ENCODE data around the gene NOTO. TPM values are rescaled to one million over a fixed set of nuclear protein-coding genes. Genes with fewer than 3 reads are reported as not detected.

The NOTO gene
- total RNA-seq, 2 donors from 2014 or later, result not detected

- ATAC-seq, result peak; percentile 84
- peak; percentile 83 to 91 (median 85) for DNase-seq
- Mint-ChIP-seq H3K4me3 (peak within 1 kb of the TSS; percentile 97), H3K36me3 (ENCODE audit: low read depth) (peaks cover 5% of the 10 kb centered on the region), H3K4me1 (peaks cover 37% of the 10 kb centered on the region), H3K27me3 (no peaks in the 10 kb centered on the region), H3K27ac (peak within 1 kb of the TSS; percentile 95)
- H3K9me3 ChIP-seq (ENCODE audit: control insufficient read depth, low read length, poor library complexity, severe bottlenecking), result no peaks in the 10 kb centered on the region
Observed at GRCh38 chr2:73233154-73233931, 31.0 kb downstream of the NOTO start, which contains the start of gene PRADC1. PRADC1 (minus strand) TSS chr2:73233239; CDS start chr2:73233160, 79 bp downstream.

GRCh38 chr2:73233932-73234832, 31.8 kb downstream of the NOTO start, which contains the start of gene CCT7:
CCT7 (plus strand) TSS chr2:73234308; CDS start chr2:73234379, 71 bp downstream.
- Mint-ChIP-seq H3K4me3 (peak within 1 kb of the TSS; percentile 97), H3K27me3 (no peaks in the 10 kb centered on the region), H3K36me3 (ENCODE audit: low read depth) (peaks cover 5% of the 10 kb centered on the region), H3K4me1 (peaks cover 37% of the 10 kb centered on the region), H3K27ac (peak within 1 kb of the TSS; percentile 95)
- no peaks in the 10 kb centered on the region for H3K9me3 ChIP-seq (ENCODE audit: control insufficient read depth, low read length, poor library complexity, severe bottlenecking)
- peak; percentile 71 to 77 (median 77) for DNase-seq
- ATAC-seq, result peak; percentile 76

GRCh38 chr2:73235315-73236028, 33.1 kb downstream of the NOTO start:
- DNase-seq, result no peak
- H3K9me3 ChIP-seq (ENCODE audit: control insufficient read depth, low read length, poor library complexity, severe bottlenecking), result no peaks in the 10 kb centered on the region
- peak overlapping the region; percentile 95 for H3K27ac Mint-ChIP-seq
- H3K4me3 Mint-ChIP-seq, result peak overlapping the region; percentile 97
- peaks cover 5% of the 10 kb centered on the region for H3K36me3 Mint-ChIP-seq (ENCODE audit: low read depth)
- no peaks in the 10 kb centered on the region for H3K27me3 Mint-ChIP-seq
- ATAC-seq, result no peak
- H3K4me1 Mint-ChIP-seq, result peaks cover 41% of the 10 kb centered on the region

GRCh38 chr2:73237168-73237567, 34.8 kb downstream of the NOTO start:
- Mint-ChIP-seq H3K27ac (peak overlapping the region; percentile 95), H3K36me3 (ENCODE audit: low read depth) (peaks cover 5% of the 10 kb centered on the region), H3K27me3 (no peaks in the 10 kb centered on the region), H3K4me1 (peaks cover 36% of the 10 kb centered on the region), H3K4me3 (peak overlapping the region; percentile 51)
- no peaks in the 10 kb centered on the region for H3K9me3 ChIP-seq (ENCODE audit: control insufficient read depth, low read length, poor library complexity, severe bottlenecking)
- no peak for DNase-seq
- ATAC-seq, result no peak

GRCh38 chr2:73238149-73238548, 35.8 kb downstream of the NOTO start:
- no peaks in the 10 kb centered on the region for H3K9me3 ChIP-seq (ENCODE audit: control insufficient read depth, low read length, poor library complexity, severe bottlenecking)
- Mint-ChIP-seq H3K27me3 (no peaks in the 10 kb centered on the region), H3K4me1 (peaks cover 32% of the 10 kb centered on the region), H3K27ac (peak overlapping the region; percentile 59), H3K36me3 (ENCODE audit: low read depth) (peaks cover 5% of the 10 kb centered on the region), H3K4me3 (no peak overlapping the region)
- no peak for ATAC-seq
- DNase-seq, result no peak

- H3K9me3 ChIP-seq (ENCODE audit: control insufficient read depth, low read length, poor library complexity, severe bottlenecking), result no peaks in the 10 kb centered on the region
- Mint-ChIP-seq H3K4me3 (no peak overlapping the region), H3K4me1 (peaks cover 27% of the 10 kb centered on the region), H3K27ac (peak overlapping the region; percentile 34), H3K36me3 (ENCODE audit: low read depth) (peaks cover 5% of the 10 kb centered on the region), H3K27me3 (no peaks in the 10 kb centered on the region)
- ATAC-seq, result no peak
- no peak for DNase-seq
Observed at GRCh38 chr2:73238976-73239375, 36.6 kb downstream of the NOTO start.

GRCh38 chr2:73239776-73240175, 37.4 kb downstream of the NOTO start:
- Mint-ChIP-seq H3K27ac (peak overlapping the region; percentile 34), H3K4me1 (peaks cover 26% of the 10 kb centered on the region), H3K36me3 (ENCODE audit: low read depth) (peaks cover 5% of the 10 kb centered on the region)

GRCh38 chr2:73243884-73244570, 41.7 kb downstream of the NOTO start:
- Mint-ChIP-seq H3K27me3 (no peaks in the 10 kb centered on the region), H3K4me3 (no peak overlapping the region), H3K36me3 (ENCODE audit: low read depth) (peaks cover 11% of the 10 kb centered on the region), H3K4me1 (peaks cover 14% of the 10 kb centered on the region), H3K27ac (no peak overlapping the region)
- no peak for ATAC-seq
- no peak for DNase-seq
- H3K9me3 ChIP-seq (ENCODE audit: control insufficient read depth, low read length, poor library complexity, severe bottlenecking), result no peaks in the 10 kb centered on the region

More at GRCh38 chr2:73239776-73240175, 37.4 kb downstream of the NOTO start:
- DNase-seq (no peak), ATAC-seq (no peak)
- no peaks in the 10 kb centered on the region for H3K27me3 Mint-ChIP-seq
- H3K9me3 ChIP-seq (ENCODE audit: control insufficient read depth, low read length, poor library complexity, severe bottlenecking), result no peaks in the 10 kb centered on the region
- no peak overlapping the region for H3K4me3 Mint-ChIP-seq

- Mint-ChIP-seq H3K4me1 (peaks cover 13% of the 10 kb centered on the region), H3K27ac (no peak overlapping the region), H3K27me3 (no peaks in the 10 kb centered on the region), H3K36me3 (ENCODE audit: low read depth) (peaks cover 13% of the 10 kb centered on the region), H3K4me3 (no peak overlapping the region)
- no peaks in the 10 kb centered on the region for H3K9me3 ChIP-seq (ENCODE audit: control insufficient read depth, low read length, poor library complexity, severe bottlenecking)
- no peak for ATAC-seq
- no peak for DNase-seq
Observed at GRCh38 chr2:73244580-73244979, 42.2 kb downstream of the NOTO start.

GRCh38 chr2:73246850-73247249, 44.5 kb downstream of the NOTO start:
- H3K27ac Mint-ChIP-seq, result peak overlapping the region; percentile 60
- DNase-seq (no peak), ATAC-seq (no peak)
- H3K27me3 Mint-ChIP-seq, result no peaks in the 10 kb centered on the region
- H3K4me3 Mint-ChIP-seq, result no peak overlapping the region
- H3K9me3 ChIP-seq (ENCODE audit: control insufficient read depth, low read length, poor library complexity, severe bottlenecking), result no peaks in the 10 kb centered on the region
- peaks cover 13% of the 10 kb centered on the region for H3K4me1 Mint-ChIP-seq
- peaks cover 17% of the 10 kb centered on the region for H3K36me3 Mint-ChIP-seq (ENCODE audit: low read depth)

- Mint-ChIP-seq H3K4me1 (peaks cover 13% of the 10 kb centered on the region), H3K27ac (peak overlapping the region; percentile 39), H3K4me3 (no peak overlapping the region), H3K27me3 (no peaks in the 10 kb centered on the region), H3K36me3 (ENCODE audit: low read depth) (peaks cover 22% of the 10 kb centered on the region)
- H3K9me3 ChIP-seq (ENCODE audit: control insufficient read depth, low read length, poor library complexity, severe bottlenecking), result no peaks in the 10 kb centered on the region
- DNase-seq, result no peak
- no peak for ATAC-seq
Observed at GRCh38 chr2:73249636-73250035, 47.3 kb downstream of the NOTO start.
